Rectal smooth muscle tissue (tissue), 1 donor: ENCODE measurements around the gene IPO5.
"Not testable (repeated sequence)": the region's sequence is repeated elsewhere in the genome, so short reads cannot be mapped to it uniquely, and the experiment has no call there.

Source experiments
- H3K27ac ChIP-seq: one replicate; pipeline ENCODE4 v1.7.0; 2013; ENCODE audit warnings: low read depth, low read length, inconsistent platforms
- H3K27me3 ChIP-seq: one replicate; pipeline ENCODE4 v1.7.0; 2013; ENCODE audit warnings: low read length; ENCODE audit not compliant: control insufficient read depth, insufficient read depth
- H3K36me3 ChIP-seq: one replicate; pipeline ENCODE4 v1.7.0; 2013; ENCODE audit warnings: low read length; ENCODE audit not compliant: control insufficient read depth, insufficient read depth
- H3K4me1 ChIP-seq: one replicate; pipeline ENCODE4 v1.7.0; 2013; ENCODE audit warnings: low read length; ENCODE audit not compliant: control insufficient read depth, insufficient read depth
- H3K4me3 ChIP-seq: one replicate; pipeline ENCODE4 v1.7.0; 2013; ENCODE audit warnings: low read length
- H3K9ac ChIP-seq: one replicate; pipeline ENCODE4 v1.7.0; 2013; ENCODE audit warnings: low read length

IPO5 gene

DNA sequence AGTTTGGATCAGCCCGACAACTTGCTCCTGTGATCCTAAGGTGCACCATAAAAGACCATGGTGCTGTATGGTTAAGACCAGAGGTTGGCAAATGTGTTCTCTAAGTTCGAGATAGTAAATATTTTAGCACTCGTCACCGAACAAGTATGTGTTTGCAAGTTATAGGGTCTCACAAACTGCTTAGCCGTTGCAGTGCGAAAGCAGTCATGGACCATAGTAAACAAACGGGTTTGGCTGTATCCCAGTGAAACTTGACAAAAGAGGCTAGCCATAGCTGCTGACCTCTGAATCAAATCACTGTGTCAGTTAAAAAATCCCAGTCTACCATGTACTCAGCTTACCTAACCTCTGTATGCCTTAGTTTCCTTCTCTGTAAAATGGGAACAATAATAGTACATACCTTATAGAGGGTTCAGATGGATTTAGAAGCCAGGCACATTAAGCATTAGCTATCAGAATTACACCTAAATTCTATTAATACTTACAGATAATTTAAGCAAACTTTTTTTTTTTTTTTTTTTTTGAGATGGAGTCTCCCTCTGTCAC, 72.1 kb downstream of the IPO5 start:
- Histone ChIP-seq H3K27ac (no peak overlapping the region), H3K36me3 (no peaks in the 10 kb centered on the region), H3K4me3 (no peak overlapping the region), H3K4me1 (no peaks in the 10 kb centered on the region), H3K9ac (no peak overlapping the region), H3K27me3 (no peaks in the 10 kb centered on the region)

DNA sequence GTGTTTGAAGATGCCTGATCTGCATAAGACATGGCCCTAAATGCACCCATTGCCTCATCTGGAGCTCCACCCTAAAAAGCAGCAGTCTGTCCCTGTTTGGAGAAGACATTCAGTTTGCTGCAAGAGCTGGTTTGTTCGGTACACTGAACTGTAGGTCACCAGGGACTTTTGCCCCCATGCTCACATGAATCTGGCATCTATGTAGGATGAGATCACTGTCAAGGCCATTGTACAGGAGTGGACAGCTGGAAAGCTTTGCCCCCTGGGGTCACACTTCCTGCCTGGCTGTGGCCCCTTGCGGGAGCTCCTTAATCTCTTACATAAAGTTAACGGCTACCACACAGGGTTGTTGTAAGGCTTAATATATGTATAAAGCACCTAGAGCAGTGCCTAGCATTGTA, 73.0 kb downstream of the IPO5 start:
- no peak overlapping the region for H3K4me3 ChIP-seq
- H3K36me3 ChIP-seq: no peaks in the 10 kb centered on the region
- H3K27ac ChIP-seq: no peak overlapping the region
- H3K27me3 ChIP-seq: no peaks in the 10 kb centered on the region
- no peaks in the 10 kb centered on the region for H3K4me1 ChIP-seq
- no peak overlapping the region for H3K9ac ChIP-seq

DNA sequence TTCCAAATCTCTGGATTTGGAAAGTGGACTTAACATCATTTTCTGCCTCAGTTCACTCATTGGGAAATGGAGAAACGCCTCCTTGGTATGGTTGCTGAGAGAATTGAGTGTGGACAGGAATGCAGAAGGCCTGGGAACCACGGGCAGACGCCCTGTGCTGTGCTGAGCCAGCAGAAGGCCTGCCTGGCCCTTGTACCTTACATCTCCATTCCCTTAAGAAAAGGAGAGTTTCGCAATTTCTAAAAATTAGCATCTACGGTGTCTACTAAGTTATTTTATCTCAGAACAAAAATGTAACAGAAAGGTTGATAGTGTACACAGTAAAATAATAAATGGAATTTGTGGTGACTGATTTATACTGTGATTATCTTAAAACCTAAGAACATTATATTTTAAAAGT, 78.7 kb downstream of the IPO5 start:
- Histone ChIP-seq H3K9ac (no peak overlapping the region), H3K4me3 (no peak overlapping the region), H3K36me3 (no peaks in the 10 kb centered on the region), H3K27me3 (no peaks in the 10 kb centered on the region), H3K27ac (no peak overlapping the region), H3K4me1 (no peaks in the 10 kb centered on the region)

DNA sequence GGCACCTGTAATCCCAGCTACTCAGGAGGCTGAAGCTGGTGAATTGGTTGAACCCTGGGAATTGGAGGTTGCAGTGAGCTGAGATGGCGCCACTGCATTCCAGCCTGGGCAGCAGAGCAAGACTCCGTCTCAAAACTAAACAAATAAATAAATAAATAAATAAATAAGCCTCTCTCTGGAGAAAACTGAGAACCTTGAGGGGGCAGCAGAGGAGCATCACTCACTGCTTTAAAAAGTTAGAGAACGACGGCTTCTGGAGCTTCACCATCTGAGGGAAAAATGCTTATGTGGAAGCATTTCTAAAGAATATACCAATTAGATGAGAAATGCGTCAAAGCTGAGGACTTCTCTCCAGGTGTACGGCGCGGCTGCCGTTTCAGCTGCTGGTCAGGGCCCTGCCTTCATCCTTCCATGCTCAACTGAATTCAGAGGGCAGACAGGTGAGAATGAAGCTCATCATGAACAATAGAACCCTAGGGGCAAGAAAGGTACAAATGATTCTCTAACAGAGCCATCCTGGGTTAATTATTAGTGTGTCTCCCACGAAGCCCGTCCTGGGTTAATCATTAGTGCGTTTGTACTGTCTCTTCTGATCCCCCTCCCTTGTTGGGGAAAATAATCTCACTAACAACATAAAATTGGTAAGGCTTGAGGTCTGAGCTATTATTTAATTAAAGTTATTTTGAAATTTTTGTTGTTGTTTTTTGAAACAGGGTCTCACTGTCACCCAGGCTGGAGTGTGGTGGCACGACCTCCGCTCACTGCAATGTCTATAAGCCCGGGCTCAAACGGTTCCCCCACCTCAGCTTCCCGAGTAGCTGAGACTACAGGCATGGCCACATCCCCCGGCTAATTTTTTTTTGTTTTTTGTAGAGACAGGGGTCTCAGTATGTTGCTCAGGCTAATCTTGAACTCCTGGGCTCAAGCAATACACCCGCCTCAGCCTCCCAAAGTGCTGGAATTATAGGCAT, 80.1 kb downstream of the IPO5 start:
- no peaks in the 10 kb centered on the region for H3K27me3 ChIP-seq
- no peaks in the 10 kb centered on the region for H3K36me3 ChIP-seq
- no peak overlapping the region for H3K4me3 ChIP-seq
- no peak overlapping the region for H3K9ac ChIP-seq
- H3K27ac ChIP-seq: no peak overlapping the region
- no peaks in the 10 kb centered on the region for H3K4me1 ChIP-seq

DNA sequence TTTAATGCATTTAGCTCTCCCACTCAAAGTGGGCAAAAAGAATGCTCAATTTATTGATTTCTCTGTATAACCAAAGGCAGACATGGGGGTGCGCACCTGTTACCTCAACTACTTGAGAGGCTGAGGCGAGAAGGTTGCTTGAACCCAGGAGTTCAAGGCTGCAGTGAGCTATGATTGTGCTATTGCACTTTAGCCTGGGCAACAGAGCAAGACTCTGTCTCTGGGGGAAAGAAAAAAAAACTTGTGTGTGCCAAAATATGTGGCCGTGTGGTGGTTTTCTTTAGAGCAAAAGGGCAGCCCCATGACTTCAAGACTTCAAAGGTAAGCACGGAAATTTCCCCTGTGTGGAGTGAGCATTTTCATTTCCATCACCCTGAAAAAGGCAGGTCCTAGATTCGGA, 81.9 kb downstream of the IPO5 start:
- no peak overlapping the region for H3K27ac ChIP-seq
- no peaks in the 10 kb centered on the region for H3K27me3 ChIP-seq
- H3K4me3 ChIP-seq: no peak overlapping the region
- H3K9ac ChIP-seq: no peak overlapping the region
- no peaks in the 10 kb centered on the region for H3K4me1 ChIP-seq
- H3K36me3 ChIP-seq: no peaks in the 10 kb centered on the region

DNA sequence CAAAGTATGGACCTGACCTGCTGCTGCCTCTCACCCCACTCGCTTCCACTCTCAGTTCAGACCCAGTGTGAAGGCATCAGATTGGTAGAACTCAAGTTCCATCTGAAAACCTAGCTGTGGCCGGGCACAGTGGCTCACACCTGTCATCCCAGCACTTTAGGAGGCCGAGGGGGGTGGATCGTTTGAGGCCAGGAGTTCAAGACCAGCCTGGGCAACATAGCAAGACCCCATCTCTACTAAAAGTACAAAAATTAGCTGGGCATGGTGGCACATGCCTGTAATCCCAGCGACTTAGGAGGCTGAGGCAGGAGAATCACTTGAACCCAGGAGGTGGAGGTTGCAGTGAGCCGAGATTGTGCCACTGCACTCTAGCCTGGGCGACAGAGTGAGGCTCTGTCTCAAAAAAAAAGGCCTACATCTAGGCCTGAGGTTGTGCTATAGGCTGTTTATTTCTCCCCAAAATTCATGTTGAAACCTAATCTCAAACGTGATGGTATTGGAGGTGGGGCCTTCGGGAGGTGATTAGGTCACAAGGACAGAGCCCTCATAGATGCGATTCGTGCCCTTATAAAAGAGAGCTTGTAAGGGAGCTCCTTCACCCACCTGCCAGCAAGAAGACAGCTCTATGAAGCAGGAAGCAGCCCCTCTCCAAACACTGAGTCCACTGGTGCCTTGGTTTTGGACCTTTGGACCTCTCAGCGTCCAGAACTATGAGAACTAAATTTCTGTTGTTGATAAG, 83.3 kb downstream of the IPO5 start:
- not testable (repeated sequence) for H3K4me3 ChIP-seq, H3K4me1 ChIP-seq, H3K36me3 ChIP-seq, H3K9ac ChIP-seq, H3K27ac ChIP-seq, H3K27me3 ChIP-seq

DNA sequence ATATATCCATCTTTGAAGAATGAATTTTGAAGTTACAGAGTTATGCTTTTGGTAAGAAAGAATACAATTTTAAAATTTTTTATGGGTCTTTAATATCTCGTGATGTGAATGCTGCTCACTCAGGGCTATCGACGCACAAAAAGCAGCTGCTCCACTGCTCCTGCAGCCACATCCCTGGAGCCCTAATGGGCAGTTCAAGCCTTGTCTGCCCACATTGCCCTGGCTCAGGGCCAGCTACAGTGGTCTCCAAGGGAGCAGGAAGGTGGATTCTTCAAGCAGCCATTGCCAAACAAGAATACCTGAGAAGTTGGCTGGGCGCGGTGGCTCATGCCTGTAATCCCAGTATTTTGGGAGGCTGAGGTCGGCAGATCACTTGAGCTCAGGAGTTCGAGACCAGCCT, 85.8 kb downstream of the IPO5 start:
- no peaks in the 10 kb centered on the region for H3K27me3 ChIP-seq
- no peaks in the 10 kb centered on the region for H3K4me1 ChIP-seq
- no peaks in the 10 kb centered on the region for H3K36me3 ChIP-seq
- H3K9ac ChIP-seq: no peak overlapping the region
- H3K4me3 ChIP-seq: no peak overlapping the region
- no peak overlapping the region for H3K27ac ChIP-seq

DNA sequence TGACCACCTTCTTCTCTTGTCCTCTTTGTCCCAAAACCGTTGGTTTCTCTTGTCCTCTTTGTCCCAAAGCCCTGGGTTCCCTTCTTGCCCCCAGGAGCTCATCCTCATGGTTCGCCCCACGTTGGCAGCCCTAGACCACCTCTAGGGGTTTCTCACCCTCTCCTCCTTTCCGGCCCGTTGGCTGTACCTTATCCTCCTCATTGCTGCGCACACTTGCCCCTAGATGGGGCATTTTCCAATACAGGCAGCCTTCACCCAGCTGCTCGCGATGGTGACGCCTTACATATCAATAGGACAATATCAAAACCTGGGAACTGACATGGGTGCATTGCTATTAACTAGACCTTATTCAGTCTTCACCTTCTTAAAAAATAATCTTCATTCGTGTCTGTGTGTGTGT, 86.5 kb downstream of the IPO5 start:
- Histone ChIP-seq H3K4me3 (no peak overlapping the region), H3K36me3 (no peaks in the 10 kb centered on the region), H3K27ac (no peak overlapping the region), H3K9ac (no peak overlapping the region), H3K4me1 (no peaks in the 10 kb centered on the region), H3K27me3 (no peaks in the 10 kb centered on the region)

DNA sequence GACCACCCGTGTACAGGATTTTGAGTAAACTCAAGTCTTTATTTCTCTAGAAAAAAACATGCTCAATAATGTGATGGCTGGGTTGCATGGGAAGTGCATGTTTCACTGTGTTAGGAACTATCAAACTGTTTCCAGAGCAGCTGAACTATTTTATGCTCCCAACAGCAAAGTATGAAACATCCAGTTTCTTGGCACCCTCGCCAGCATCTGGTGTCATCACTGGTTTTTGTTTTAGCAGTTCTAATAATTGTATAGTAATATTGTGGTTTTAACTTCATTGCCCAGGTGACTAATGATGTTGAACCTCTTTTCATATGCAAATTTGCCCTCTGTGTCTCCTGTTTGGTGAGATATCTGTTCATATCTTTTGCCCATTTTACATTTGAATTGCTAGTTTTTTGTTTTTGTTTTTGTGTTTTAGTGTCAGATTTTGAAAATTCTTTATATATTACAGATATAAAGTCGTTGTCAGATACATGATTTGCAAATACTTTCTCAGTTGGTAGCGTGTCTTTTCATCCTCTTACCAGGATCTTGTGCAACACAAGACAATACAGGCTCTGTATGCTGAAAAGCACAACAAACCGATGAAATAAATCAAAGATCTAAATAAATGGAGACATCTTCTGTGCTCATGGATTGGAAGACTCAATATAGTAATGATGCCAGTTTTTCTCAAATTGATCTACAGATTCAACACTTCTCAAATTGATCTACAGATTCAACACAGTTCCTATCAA, 87.8 kb downstream of the IPO5 start:
- H3K4me1 ChIP-seq: no peaks in the 10 kb centered on the region

DNA sequence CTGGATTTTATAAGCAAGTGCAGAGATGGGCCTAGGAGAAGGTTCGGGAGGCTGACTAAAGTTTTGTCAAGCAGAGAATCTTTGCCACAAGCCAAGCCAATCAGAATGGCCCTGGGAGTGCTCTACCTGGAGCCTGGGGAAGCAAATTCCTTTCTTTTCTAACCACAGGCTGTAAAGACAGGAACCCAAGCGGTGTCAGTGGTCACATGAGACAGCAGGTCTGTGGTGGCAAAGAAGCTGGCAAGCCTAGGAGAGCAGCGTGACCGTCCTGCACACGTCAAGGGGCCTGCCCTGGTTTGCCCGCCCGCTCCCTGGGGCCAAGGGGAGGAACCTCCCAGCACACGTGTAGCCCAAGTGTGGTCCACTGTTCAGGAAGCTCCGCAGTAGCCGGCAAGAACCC, 90.8 kb downstream of the IPO5 start:
- no peak overlapping the region for H3K9ac ChIP-seq

More for the DNA sequence above, 87.8 kb downstream of the IPO5 start:
- Histone ChIP-seq H3K27ac (no peak overlapping the region), H3K4me3 (no peak overlapping the region), H3K36me3 (no peaks in the 10 kb centered on the region), H3K9ac (no peak overlapping the region), H3K27me3 (no peaks in the 10 kb centered on the region)

DNA sequence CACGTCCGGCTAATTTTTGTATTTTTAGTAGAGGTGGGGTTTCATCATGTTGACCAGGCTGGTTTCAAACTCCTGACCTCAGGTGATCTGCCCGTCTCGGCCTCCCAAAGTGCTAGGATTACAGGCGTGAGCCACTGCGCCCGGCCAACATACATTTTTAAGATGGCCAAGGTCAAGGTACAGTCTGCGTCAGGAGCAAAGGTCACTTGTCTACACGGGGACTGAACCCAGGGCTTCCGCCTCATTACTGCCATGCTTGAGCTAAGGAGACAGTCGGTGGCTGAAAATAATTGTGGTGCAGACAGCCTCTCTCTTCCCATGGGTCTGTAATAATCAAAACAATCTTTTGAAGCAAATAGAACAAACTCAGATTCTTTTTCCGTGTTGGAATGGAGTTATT, 94.3 kb downstream of the IPO5 start:
- not testable (repeated sequence) for H3K27ac ChIP-seq, H3K4me3 ChIP-seq, H3K27me3 ChIP-seq, H3K4me1 ChIP-seq, H3K9ac ChIP-seq, H3K36me3 ChIP-seq

More for the DNA sequence above, 90.8 kb downstream of the IPO5 start:
- Histone ChIP-seq H3K4me1 (no peaks in the 10 kb centered on the region), H3K4me3 (no peak overlapping the region), H3K36me3 (no peaks in the 10 kb centered on the region), H3K27ac (no peak overlapping the region), H3K27me3 (no peaks in the 10 kb centered on the region)

DNA sequence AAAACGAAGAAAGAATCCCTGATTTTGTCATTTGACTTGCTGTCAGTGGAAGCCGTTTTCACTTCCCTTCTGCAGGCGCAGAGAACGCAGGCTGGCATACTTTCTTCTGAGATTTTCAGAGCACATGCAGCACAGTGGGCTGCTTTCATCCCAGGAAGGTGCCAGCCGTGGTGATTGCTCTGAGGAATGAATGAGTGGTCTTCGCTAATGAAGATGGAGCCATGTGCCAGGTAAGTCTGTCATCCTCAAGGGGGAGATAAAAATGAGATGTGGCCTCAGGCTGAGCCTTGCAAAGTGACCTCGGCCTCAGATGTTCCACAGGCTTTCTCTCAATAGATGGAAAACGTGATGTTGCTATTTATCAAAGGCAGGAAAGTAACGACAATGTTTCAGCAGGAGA, 94.8 kb downstream of the IPO5 start:
- H3K9ac ChIP-seq: no peak overlapping the region
- no peak overlapping the region for H3K27ac ChIP-seq
- H3K27me3 ChIP-seq: no peaks in the 10 kb centered on the region
- no peaks in the 10 kb centered on the region for H3K36me3 ChIP-seq
- H3K4me3 ChIP-seq: no peak overlapping the region
- H3K4me1 ChIP-seq: no peaks in the 10 kb centered on the region
